Hematopoietic multipotent progenitor cell treated with erythropoietin and hydrocortisone succinate and interleukin-3 and kit ligand, for 6 days (in vitro differentiated cells): ENCODE data around the gene FBXO39.
"Not testable (repeated sequence)": the region's sequence is repeated elsewhere in the genome, so short reads cannot be mapped to it uniquely, and the experiment has no call there.

Experiments
- DNase-seq: peaks from one replicate; pipeline ENCODE4 v3.0.0-alpha.2; 2015

Gene FBXO39

DNA sequence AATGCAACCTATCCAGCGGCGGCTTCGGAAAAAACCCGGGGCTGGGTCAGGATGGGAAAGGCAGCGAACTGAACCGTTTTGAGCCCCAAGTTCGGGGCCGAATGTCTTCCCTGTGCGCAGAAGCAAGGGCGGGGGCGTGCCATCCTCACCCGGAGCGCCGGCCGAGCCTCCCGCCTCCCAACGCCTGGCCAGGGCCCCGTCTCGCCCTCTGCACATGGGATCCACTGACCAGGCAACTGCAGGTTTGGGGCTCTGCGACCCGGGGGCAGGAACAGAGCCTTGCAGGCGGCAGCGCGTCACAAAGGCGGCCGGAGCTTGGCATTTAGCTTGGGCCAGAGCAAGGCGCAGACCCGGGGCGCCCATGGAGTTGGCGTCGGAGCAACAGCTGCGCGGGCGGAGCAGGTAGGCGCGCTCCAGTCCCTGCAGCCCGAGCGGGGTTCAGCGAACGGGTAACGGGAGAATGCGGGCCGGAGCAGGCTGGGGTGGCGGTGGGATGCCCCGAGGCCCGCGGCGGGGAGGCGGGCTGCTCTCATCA, at the start of gene FBXO39:
FBXO39 (plus strand) TSS at position 345 of the 535 bp plus-strand sequence. CDS start 3,654 bp downstream, outside the sequence.
- no peak for DNase-seq

DNA sequence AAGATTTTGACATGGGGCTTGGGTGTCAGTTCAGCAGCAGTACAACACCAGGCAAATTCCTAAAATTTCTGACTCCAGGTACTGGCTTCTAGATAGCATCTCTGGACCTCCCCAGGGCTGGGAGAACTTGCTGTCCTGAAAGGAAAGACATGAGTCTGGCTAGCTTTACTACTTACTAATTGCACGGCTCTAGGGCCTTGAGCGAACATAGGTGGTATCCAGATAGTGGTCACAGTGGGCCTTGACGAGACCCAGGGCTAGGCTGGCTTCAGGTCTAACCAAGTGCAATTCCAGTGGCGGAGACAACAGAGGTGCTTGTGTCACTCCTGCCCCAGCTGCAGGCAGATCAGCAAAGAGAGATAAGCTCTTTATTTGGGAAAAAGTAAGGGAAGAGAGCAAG, 46.5 kb upstream of the FBXO39 start:
- DNase-seq, result no peak

DNA sequence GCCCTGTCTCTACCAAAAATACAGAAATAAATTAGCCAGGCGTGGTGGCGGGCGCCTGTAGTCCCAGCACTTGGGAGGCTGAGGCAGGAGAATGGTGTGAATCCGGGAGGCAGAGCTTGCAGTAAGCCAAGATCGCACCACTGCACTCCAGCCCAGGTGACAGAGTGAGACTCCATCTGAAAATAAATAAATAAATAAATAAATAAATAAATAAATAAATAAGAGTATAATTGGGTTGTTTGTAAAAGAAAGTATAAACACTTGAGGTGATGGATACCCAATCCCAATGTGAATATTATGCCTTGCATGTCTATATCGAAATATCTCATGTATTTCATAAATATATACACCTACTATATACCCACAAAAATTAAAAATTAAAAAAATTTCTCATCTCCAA, 29.4 kb upstream of the FBXO39 start:
- not testable (repeated sequence) for DNase-seq

DNA sequence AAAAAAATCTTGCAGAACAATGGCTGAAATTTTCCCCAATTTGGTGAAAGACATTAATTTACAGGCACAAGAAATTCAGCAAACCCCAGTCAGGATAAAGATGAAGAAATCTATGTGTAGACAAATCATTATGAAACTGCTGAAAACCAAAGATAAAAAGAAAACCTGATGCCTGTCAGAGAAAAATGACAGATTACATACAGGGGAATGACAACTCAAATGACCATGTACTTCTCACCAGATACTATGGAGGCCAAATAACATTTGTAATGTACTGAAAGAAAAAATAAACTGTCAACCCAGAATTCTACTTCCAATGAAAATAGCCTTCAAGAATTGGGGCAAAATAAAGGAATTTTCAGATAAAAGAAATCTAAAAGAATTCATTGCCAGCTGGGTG, 27.4 kb upstream of the FBXO39 start:
- no peak for DNase-seq

DNA sequence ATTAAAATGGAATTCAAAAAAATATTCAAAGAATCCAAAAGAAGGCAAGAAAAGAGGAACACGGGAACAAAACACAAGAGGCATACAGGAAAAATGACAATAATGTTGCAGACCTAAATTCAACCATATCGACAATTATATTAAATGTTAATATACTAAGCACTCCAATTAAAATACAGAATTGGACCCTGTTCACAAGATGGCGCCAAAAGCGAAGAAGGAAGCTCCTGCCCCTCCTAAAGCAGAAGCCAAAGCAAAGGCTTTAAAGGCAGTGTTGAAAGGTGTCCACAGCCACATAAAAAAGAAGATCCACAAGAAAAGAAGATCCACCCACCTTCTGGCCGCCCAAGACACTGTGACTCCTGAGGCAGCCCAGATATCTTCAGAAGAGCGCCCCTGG, 26.5 kb upstream of the FBXO39 start:
- peak; percentile 64 for DNase-seq

DNA sequence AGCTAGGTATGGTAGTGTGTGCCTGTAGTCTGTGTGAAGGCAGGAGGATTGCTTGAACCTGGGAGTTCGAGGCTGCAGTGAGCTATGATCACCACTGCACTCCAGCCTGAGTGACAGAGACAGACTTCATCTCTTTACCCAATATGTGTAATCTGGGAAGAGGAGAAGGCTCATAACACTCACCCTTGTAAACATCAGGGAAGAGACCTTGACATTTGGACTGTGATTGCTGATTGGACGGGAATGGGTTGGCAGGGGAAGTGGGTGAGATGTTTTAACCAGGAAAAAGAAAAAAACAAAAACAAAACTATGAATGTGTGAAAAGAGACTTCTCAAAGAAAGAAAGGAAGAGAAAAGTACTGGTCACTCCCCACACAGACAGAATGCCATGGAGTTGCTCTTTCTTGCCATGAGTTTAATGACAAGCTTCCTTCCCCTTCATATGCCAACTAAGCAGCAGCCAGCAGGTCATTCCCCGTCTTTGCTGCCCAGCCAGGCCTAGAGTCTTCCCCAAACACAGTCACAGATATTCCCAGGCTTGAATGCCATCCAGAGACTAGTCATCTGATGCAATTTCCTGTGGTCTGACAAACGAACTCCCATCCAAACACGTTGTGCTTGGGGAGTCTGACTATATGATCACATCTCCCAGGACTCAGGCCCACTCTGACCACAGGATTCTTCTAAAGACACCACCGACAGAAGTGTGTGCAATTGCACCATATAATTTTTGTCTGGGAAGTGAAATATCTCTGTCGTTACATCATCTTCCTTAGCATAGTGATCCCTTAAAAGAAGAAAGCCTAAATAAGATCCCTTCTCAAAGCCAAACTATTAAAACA, 23.7 kb upstream of the FBXO39 start:
- DNase-seq, result peak; percentile 49

DNA sequence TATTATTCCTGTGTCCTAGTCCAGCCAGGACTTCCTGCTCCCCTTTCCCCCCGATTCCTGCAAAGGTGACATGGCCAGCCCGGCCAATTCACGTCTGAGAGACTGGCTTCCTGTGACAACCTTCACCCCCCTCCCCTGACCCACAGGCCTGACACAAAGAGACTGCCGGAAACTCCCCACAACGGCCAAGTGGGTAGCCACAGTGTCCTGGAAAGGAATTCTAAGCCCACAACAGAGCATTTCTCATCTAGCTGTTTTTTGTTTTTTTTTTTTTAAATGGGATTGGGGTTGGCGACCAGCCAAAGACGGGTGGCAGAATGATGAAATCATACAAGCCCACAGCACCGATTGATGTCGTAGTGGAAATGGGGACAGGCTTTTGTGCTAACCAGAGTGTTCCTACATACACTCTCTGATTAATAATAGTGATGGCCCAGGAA, 23.0 kb upstream of the FBXO39 start:
- DNase-seq, result peak; percentile 67

DNA sequence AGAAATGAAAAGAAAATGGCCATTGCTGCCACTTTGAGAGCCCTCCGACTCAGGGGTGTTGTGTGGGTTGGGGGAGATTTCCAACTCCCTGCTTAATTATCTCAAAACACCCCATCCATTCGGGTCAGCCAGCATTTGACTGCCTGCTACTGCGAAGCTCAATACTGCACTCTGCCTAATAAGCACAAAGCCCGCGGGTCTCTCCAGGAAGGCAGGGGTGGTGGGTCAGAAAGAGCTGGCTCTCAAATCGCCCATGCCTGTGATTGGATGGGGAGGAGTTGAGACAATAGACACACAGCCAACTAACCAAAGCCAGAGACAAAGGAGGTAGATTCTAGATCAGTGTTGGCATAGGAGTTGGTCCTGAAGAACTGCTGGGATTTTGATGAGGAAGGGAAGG, 22.5 kb upstream of the FBXO39 start:
- DNase-seq, result no peak

DNA sequence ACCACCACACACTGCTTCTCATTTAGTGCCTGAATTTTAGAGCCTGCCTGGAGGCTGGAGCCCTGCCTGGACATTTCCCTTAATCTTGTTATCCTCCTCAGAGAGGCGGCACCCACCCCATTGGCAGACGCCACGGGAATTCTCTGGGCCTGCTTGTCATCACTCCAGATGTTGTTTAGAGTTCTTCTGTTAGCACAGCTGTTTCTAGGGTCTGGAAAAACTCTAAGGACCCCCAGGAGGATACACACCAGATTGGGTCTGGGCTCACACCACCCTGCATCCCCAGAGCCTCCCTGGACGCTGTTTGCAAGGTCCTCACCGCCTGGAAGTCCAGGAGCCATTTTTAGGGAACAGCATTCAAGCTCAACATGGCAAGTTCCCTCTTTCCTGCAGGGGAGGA, 20.7 kb upstream of the FBXO39 start:
- DNase-seq, result no peak

DNA sequence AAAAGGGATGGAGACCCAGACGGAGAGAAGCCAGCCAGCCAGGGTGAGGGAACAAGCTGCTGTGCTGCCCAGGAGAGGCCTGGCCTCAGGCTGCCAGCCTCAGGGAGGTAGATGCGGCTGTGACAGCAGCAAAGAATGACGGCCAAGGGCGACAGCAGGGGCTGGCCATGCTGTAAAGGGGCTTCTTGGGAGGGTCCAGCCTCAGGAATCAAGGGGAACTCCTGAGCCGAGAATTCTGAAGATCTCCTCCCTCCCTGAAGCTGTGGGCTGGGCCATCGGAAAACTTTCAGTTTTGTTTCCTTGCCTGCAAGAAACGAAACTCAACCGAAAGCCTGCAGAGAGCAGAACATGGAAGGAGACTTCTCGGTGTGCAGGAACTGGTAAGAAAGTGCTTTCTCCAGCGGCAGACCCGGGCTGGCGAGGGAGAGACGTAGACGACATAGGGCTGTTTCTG, 20.3 kb upstream of the FBXO39 start, which contains the start of gene XAF1:
XAF1 (plus strand) TSS at position 316 of the 454 bp plus-strand sequence; CDS start at position 349, 33 bp downstream.
- peak; percentile 65 for DNase-seq

DNA sequence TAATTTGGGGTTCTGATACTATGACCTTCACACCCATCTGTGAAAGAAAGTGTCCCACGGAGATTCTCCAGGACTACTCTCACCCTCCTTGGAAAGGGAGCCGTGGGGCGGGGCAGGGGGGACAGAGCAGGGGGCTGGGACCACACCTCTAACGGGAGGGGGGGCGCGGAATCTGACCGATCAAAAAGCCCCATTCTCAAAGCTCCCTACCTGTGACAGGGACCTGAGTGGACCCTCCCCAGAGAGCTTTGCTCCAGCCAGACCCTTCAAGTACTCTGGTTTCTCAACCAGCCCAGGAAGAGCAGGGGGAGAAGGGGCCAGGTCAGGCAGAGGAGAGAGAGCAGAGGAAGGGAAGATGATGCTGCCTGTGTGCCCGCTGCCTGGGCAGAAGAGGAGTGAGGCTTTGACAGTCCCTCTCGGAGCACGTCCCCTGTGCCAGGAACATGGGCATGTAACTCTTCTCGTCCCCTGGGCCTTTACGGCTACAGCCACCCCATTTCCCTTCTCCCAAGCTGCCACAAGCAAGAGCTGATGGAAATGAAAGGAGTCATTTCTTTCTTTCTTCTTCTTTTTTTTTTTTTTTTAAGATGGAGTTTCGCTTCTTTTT, 19.5 kb upstream of the FBXO39 start:
- DNase-seq, result no peak

DNA sequence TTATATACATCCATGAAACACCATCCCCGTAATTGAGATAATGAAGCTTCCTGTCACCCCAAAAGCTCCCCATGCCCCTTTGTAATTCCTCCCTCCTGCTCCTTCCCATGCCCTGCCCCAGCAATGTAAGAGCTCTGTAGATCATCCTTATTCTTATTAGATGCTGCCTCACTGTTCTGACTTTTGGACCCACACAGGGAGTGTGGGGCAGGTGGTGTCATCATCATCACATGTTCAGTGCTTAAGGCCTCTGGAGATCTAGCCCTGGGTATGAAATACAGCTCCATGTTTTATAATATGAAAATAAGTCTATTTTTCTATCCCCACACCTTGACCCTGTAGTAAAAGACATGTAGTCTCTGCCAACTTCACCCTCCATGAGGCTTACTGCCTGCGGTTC, 18.3 kb upstream of the FBXO39 start:
- no peak for DNase-seq

DNA sequence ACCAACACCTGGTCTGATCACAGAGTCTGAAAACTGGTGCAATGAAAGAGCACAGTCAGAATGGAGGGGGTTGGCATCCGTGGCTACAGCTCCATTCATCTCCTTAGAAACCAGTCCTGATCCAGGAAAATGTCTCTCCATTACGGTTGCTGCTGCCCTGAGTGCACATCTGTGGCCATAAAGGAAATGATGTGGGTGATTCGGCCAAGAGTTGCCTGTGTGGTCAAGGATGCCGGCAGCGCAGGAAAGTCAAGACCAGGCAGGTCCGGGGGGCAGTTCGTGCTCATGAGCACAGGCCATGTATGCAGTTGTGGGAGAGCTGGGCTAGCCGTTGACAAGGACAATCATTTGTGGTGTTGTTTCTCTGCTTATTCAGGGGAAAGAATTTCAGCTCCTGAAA, 14.2 kb upstream of the FBXO39 start:
- DNase-seq, result no peak

DNA sequence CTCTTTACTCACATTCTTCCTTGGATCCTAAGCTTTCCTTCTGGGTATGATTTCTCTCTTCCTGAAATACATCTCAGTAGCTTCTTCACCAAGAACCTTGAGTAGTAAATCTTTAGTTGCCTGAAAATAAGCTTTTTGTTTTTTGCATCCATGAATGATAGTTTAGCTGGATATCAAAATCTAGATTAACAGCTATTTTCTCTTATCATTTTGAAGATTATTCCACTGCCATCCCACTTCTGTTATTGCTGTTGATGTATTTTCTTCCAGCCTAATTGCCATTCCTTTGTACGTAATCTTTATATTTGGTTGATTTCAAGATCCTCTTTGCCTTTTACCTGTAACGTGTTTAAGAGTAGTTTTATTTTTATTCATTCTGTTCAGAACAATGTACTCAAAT, 7.6 kb upstream of the FBXO39 start:
- DNase-seq, result no peak

DNA sequence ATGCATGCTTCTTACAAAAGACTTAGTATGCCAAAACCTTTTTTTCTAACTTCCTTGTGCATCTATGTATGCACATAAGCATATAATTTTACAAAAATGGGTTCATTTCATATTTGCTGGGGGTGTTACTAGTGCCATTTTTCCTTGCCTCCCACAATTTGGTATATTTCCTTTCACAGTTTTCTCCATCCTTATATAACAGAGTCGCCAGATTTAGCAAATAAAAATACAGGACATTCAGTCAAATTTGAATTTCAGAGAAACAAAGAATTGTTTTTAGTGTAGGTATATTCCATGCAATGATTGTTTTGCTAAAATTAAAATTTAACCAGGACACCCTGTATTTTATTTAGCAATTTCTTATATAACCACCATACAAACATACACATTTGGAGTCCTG, 4.0 kb upstream of the FBXO39 start:
- DNase-seq, result no peak

DNA sequence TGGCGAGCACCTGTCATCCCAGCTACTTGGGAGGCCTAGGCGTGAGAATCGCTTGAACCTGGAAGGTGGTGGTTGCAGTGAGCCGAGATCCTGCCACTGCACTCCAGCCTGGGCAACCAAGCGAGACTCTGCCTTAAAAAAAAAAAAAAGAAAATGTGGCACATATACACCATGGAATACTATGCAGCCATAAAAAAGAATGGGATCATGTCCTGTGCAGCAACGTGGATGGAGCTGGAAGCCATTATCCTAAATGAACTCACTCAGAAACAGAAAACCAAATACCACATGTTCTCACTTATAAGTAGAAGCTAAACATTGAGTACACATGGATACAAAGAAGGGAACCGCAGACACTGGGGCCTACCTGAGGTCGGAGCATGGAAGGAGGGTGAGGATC, 1.1 kb upstream of the FBXO39 start:
- DNase-seq, result not testable (repeated sequence)

DNA sequence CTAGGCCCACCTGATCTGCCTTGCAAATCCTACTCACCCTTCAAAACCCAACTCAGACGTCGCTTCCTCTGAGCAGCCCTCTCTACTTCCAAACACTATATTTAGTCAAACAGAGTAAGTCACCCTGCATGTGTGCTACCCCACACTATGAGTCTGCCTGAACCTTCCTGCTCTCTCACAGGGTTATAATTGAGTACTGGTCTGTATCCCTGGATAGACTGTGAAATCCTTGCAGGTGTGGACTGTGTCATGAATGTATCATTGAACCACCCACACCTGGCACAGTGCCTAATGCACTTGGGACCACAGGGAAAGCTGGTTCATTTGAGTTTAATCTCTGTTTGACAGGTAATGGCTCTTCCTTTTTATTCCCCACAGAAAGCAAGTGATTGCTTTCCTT, 3.4 kb downstream of the FBXO39 start:
- no peak for DNase-seq

DNA sequence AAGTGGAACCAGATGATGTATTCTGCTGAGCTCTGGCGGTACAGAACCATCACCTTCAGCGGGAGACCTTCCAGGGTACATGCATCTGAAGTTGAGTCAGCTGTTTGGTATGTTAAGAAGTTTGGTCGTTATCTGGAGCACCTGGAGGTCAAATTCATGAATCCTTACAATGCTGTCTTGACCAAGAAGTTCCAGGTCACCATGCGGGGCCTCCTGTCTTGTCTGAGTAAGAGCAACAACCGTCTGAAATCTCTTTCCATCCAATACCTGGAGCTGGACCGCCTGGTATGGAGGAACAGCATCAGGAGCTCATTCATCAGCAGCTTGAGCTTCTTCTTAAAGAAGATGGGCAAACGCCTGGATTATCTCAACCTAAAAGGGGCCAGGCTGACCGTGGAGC, 4.0 kb downstream of the FBXO39 start:
- no peak for DNase-seq

DNA sequence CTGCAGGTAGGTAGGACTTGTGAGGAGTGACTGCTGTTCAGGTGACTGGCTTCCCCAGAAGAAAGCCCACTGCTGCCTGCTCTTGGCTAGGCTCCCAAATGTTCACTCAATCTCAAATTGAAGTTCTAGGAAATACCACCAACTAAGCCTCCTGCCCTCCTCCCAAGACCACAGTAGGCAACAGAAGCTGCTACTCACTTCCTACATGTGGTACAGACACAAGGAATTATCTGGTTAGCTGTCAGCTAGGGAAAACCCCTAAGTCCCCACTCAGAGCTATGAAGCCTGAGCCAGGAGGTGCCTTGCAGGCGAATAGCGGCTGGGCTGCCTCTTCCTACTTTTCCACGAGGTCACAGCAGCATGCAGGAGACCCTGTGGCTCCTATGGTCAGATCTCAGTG, 4.9 kb downstream of the FBXO39 start:
- peak; percentile 17 for DNase-seq

DNA sequence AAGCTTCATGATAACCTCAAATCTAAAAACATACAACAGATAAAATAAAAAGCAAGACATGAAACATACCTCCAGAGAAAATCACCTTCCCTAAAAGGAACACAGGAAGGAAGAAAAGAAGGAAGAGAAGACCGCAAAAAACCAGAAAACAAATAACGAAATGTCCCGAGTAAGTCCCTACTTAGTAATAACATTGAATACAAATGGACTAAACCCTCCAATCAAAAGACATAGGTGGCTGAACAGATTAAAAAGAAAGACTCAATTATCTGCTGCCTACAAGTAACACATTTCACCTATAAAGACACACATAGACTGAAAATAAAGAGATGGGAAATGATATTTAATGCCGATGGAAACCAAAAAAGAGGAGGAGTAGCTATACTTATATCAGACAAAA, 6.2 kb downstream of the FBXO39 start:
- DNase-seq, result no peak

DNA sequence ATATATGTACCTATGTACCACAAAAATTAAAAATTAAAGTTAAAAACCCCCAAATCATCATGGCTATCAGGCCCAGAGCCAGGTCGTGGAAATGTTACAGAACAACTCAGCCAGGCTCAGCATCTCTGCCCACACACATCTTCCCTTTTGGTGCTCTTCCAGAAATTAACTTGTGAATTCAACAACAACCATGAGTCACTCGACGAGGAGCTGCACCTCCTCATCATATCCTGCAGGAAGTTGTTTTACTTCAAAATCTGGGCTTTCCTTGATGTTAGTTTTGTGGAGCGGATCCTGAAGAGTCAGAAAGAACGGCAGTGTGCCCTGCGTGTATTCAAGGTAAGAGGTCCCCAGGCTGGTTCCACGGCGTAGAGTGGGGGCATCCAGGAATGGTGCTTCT, 10.6 kb downstream of the FBXO39 start:
- DNase-seq, result no peak

DNA sequence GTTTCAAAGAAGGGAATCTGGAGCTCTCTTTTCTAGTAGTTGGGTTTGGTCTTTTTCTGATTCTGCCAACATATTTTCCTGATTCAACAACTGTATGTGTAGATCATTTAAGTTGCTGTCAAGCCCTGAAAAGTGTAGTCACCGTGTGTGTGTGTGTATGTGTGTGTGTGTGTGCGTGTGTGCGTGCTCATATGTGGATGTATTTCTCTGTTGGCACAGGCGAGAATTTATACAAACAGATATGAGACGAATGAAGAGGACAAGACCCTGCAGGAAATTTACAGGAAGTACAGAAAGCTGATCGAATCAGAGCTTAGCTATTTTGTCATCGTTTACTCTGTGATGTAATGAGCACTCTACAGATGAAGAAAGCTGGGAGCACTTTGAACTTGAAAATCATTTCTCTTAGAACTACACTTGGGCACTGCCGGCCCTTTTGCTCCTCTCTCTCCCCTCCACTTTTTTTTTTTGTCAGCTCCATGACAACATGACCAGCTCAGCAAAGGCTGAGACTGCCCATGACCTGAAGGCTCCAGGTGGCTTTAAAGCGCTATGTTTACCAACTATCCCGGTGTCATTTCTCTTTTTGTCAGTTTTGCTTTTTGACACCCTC, 11.2 kb downstream of the FBXO39 start:
- DNase-seq, result no peak

DNA sequence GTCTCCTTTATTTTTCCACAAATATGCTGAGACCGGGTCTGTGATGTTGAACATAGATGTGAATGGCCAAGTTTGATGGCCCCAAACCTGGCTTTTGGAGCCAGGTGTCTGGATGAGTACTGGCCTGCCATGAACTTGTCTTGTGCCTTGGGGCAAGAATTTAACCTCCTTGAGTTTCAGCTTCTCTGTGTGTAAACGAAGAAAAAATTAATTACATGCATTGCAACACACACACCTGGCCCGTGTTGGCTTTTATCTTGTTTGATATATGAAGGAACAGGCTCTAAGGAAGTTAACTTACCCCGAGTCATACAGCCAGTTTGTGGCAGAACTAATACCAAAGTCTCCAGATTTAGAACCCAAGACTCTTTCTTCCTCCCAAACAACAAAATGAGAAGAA, 13.1 kb downstream of the FBXO39 start:
- DNase-seq, result no peak
